Sciatic nerve (tissue), 1 donor: ENCODE data around the gene MRPL48. TPM values are rescaled to one million over a fixed set of nuclear protein-coding genes. Genes with fewer than 3 reads are reported as not detected.

Source experiments
- total RNA-seq: library from RNA; stranded (reverse); fragmentation: NEBNext Ultra II Directional; extraction: Animal tissue kit (Norgen Biotek cat#: 25700); gene quantifications from one replicate; pipeline ENCODE4 v1.2.1, GENCODE V29; 2021
- donor health status: DM: no; HTN: no; CAD: no.

MRPL48 gene
- total RNA-seq, 1 donor from 2014 or later, result 30.4 TPM

Other genes with a start within 250 kb of the MRPL48 start
- 52.2 TPM for gene FAM168A, start 189.8 kb upstream of the MRPL48 start, total RNA-seq
- 370 TPM for gene PLEKHB1, start 141.3 kb upstream of the MRPL48 start, total RNA-seq
- gene RAB6A, start 26.8 kb upstream of the MRPL48 start, total RNA-seq, result 157 TPM
- 37.5 TPM for gene COA4, start 89.0 kb downstream of the MRPL48 start, total RNA-seq
- 32.4 TPM for gene PAAF1, start 89.1 kb downstream of the MRPL48 start, total RNA-seq
- 0.62 TPM for gene DNAJB13, start 163.2 kb downstream of the MRPL48 start, total RNA-seq
- 43.1 TPM for gene UCP2, start 195.0 kb downstream of the MRPL48 start, total RNA-seq
- 2.6 TPM for gene UCP3, start 221.2 kb downstream of the MRPL48 start, total RNA-seq